HFF-Myc (cell line): Measurements from ENCODE around the gene NPHS1.
"Not testable (repeated sequence)": the region's sequence is repeated elsewhere in the genome, so short reads cannot be mapped to it uniquely, and the experiment has no call there.

Experiments
- DNase-seq: peaks from one replicate; pipeline ENCODE4 v3.0.0-alpha.2; 2011; ENCODE audit warnings: low read depth; ENCODE audit errors: extremely low read depth
- H3K4me3 ChIP-seq: replicated peaks from 2 replicates; pipeline ENCODE4 v1.5.1; 2011; ENCODE audit warnings: low read depth, mild to moderate bottlenecking, control low read depth, low read length
- CTCF ChIP-seq: IDR thresholded peaks from 2 replicates; pipeline ENCODE4 v1.5.1; 2012; ENCODE audit warnings: mild to moderate bottlenecking, low read depth, low read length, control low read depth; ENCODE audit errors: missing control alignments

Gene NPHS1

DNA sequence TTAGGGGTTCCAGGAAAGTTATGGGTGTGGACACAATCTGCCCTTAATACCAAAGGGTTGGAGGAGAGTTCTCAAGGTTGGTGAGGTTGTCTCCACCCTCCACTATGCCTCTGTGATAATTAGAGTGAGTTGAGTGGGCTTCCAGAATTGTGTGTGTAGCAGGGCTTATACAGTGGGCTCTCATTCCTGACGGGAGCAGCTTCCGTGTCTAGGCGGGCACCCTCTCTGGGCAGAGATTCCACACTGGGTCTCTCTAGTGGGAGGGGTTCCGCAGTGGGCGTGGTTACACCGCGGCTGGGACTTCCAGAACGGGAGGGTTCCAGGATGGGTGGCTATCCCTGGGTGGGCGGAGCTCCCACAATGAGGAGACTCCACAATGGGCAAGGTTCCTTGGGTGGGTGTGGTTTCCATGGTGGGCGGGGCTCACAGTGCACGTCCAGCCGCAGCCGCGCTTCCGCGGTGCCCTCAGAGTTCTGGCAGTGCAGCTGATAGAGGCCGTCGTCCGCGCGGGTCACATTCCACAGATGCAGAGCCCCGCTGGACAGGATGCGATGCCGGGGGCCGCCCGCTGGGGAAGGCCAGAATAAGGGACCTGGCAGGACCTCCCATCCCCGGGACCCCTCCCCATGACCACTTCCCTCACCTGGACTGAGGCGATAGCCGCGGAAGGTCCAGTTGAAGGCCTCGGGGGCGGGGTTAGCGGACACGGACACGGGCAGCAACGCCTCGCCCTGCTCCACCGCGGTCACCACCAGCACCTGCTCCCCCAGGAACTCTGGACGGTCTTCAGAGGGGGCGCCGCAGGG is 8.4 kb downstream of the NPHS1 start:
- TF ChIP-seq CTCF: no peak
- no peak overlapping the region for H3K4me3 ChIP-seq
- DNase-seq: no peak

- no peak for DNase-seq
- H3K4me3 ChIP-seq: no peak overlapping the region
- TF ChIP-seq CTCF: no peak
These were observed 9.5 kb downstream of the NPHS1 start for GRCh38 chr19:35842666-35843272.

DNA sequence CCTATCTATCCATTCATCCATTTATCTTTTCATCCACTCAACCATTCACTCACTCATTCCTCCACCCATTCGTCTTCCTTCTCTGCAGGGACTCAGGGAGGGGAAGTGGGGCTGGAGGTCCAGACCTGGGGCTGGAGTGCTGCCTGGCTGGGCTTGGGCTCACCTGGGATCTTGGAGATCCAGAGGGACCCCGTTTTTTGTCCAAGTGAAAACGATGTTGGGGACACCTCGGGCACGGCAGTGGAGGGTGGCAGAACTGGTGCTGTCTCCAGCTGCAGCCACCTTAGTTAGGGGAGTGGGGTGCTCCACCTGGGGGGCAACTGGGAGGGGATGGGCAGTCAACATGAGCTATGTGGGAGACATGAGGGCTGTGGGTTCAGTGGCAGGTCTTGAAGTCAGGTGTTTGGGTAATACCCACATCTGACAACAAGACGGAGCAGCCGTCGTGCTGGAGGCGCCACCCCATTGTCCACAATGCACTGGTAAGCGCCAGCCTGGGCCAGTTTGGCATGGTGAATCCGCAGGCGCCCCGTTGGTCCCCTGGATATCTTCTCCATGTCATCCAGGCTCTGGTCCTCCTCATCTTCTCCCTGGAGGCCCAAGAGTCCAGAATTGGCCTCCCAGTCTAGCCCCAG is 10.2 kb downstream of the NPHS1 start:
- no peak for TF ChIP-seq CTCF
- DNase-seq: no peak
- H3K4me3 ChIP-seq: no peak overlapping the region

GRCh38 chr19:35836096-35836495 is 16.2 kb downstream of the NPHS1 start:
- DNase-seq, H3K4me3 ChIP-seq: not testable (repeated sequence)

DNA sequence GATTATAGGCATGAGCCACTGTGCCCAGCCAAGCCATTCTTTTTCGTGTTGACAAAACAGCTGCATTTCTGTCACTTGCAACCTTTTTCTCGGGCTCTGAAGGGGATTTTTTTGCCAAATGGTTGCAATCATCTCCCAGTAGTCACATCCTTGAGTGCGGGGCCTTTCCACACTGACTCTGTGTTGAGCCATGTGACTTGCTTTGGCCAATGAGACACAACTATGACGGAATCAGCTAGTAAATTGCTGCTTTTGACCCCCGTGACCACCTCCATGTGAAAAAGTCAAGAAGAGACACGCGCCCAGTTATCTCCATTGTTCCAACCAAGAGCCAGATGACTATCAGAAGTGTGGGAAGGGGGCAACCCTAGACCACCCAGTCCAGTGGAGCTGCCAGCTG is 18.3 kb downstream of the NPHS1 start:
- no peak overlapping the region for H3K4me3 ChIP-seq
- no peak for TF ChIP-seq CTCF
- DNase-seq: no peak

DNA sequence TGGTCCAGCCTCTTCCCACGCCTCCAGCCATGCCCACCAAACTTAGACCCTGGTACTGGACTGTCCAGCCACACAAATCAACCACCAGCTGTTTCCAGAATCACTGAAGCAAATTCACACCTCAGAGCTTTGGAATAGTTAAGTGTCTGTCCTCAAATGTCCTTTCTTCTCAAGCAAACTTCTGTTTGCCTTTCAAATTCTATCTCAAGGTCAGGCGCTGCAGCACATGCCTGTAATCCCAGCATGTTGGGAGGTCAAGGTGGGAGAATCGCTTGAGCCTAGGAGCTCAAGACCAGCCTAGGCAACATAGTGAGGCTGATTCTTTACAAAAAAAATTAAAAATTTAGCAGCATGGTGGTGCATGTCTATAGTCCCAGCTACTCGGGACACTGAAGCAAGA is 20.2 kb downstream of the NPHS1 start:
- TF ChIP-seq CTCF: no peak
- DNase-seq: no peak
- no peak overlapping the region for H3K4me3 ChIP-seq

DNA sequence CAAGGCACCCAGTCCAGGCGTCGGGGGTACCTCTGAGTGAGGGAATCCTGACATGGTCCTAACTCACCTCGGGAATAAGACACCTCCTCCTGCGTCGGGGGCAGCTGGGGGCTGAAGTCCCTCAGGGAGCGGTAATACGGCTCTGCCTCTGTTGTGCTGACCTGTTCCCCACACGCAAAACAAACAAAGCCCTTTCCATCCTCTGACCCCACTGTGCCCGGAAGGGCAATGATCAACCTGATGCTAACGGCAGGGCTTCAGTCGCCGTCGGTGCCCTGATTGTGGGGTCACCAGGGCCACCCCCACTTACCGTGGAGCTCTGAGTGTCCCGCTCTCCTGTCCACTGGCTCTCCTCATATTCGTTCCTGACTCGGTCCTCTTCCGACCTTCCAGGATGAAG is 21.3 kb downstream of the NPHS1 start:
- DNase-seq: no peak
- no peak overlapping the region for H3K4me3 ChIP-seq
- no peak for TF ChIP-seq CTCF
